Measurements from ENCODE around the gene TRMO.

The TRMO gene

GRCh38 chr9:97860451-97861147 lies 61.7 kb downstream of the TRMO start:
- no peak for DNase-seq (ENCODE audit: low spot score)
- H3K27me3 ChIP-seq (ENCODE audit: insufficient read depth, poor library complexity, severe bottlenecking) = no peaks in the 10 kb centered on the region

GRCh38 chr9:97859346-97859745 lies 63.0 kb downstream of the TRMO start:
- H3K27ac ChIP-seq (ENCODE audit: poor library complexity, severe bottlenecking) = no peak overlapping the region
- DNase-seq (ENCODE audit: low spot score) = no peak
- no peak for ATAC-seq (ENCODE audit: low read depth)
- no peak overlapping the region for H3K4me3 ChIP-seq (ENCODE audit: severe bottlenecking)
- H3K36me3 ChIP-seq (ENCODE audit: low read depth) = no peaks in the 10 kb centered on the region
- no peaks in the 10 kb centered on the region for H3K4me1 ChIP-seq (ENCODE audit: insufficient read depth, poor library complexity, severe bottlenecking)
- TF ChIP-seq CTCF (IDR thresholded peaks at IDR 0.05; ENCODE audit: poor library complexity, severe bottlenecking) = no peak
- no peaks in the 10 kb centered on the region for H3K27me3 ChIP-seq (ENCODE audit: insufficient read depth, poor library complexity, severe bottlenecking)
- H3K9me3 ChIP-seq (ENCODE audit: severe bottlenecking) = no peaks in the 10 kb centered on the region

More at GRCh38 chr9:97860451-97861147, 61.7 kb downstream of the TRMO start:
- no peak for ATAC-seq (ENCODE audit: low read depth)
- Histone ChIP-seq H3K27ac (ENCODE audit: poor library complexity, severe bottlenecking) (no peak overlapping the region), H3K9me3 (ENCODE audit: severe bottlenecking) (no peaks in the 10 kb centered on the region), H3K4me1 (ENCODE audit: insufficient read depth, poor library complexity, severe bottlenecking) (no peaks in the 10 kb centered on the region), H3K36me3 (ENCODE audit: low read depth) (no peaks in the 10 kb centered on the region), H3K4me3 (ENCODE audit: severe bottlenecking) (no peak overlapping the region)
- TF ChIP-seq CTCF (IDR thresholded peaks at IDR 0.05; ENCODE audit: poor library complexity, severe bottlenecking) = no peak

GRCh38 chr9:97858826-97859225 lies 63.5 kb downstream of the TRMO start:
- no peak for TF ChIP-seq CTCF (IDR thresholded peaks at IDR 0.05; ENCODE audit: poor library complexity, severe bottlenecking)
- ATAC-seq (ENCODE audit: low read depth) = no peak
- Histone ChIP-seq H3K4me1 (ENCODE audit: insufficient read depth, poor library complexity, severe bottlenecking) (no peaks in the 10 kb centered on the region), H3K9me3 (ENCODE audit: severe bottlenecking) (no peaks in the 10 kb centered on the region), H3K36me3 (ENCODE audit: low read depth) (no peaks in the 10 kb centered on the region), H3K27ac (ENCODE audit: poor library complexity, severe bottlenecking) (no peak overlapping the region), H3K4me3 (ENCODE audit: severe bottlenecking) (no peak overlapping the region), H3K27me3 (ENCODE audit: insufficient read depth, poor library complexity, severe bottlenecking) (no peaks in the 10 kb centered on the region)
- DNase-seq (ENCODE audit: low spot score) = no peak

GRCh38 chr9:97858393-97858713 lies 63.9 kb downstream of the TRMO start:
- H3K27me3 ChIP-seq (ENCODE audit: insufficient read depth, poor library complexity, severe bottlenecking) = no peaks in the 10 kb centered on the region
- no peak overlapping the region for H3K4me3 ChIP-seq (ENCODE audit: severe bottlenecking)
- TF ChIP-seq CTCF (IDR thresholded peaks at IDR 0.05; ENCODE audit: poor library complexity, severe bottlenecking) = no peak

GRCh38 chr9:97857606-97858392 lies 64.5 kb downstream of the TRMO start:
- TF ChIP-seq CTCF (IDR thresholded peaks at IDR 0.05; ENCODE audit: poor library complexity, severe bottlenecking) = no peak
- DNase-seq (ENCODE audit: low spot score) (no peak), ATAC-seq (ENCODE audit: low read depth) (no peak)
- H3K4me3 ChIP-seq (ENCODE audit: severe bottlenecking) = no peak overlapping the region
- H3K27ac ChIP-seq (ENCODE audit: poor library complexity, severe bottlenecking) = no peak overlapping the region
- no peaks in the 10 kb centered on the region for H3K27me3 ChIP-seq (ENCODE audit: insufficient read depth, poor library complexity, severe bottlenecking)
- no peaks in the 10 kb centered on the region for H3K36me3 ChIP-seq (ENCODE audit: low read depth)
- H3K4me1 ChIP-seq (ENCODE audit: insufficient read depth, poor library complexity, severe bottlenecking) = no peaks in the 10 kb centered on the region
- no peaks in the 10 kb centered on the region for H3K9me3 ChIP-seq (ENCODE audit: severe bottlenecking)

More at GRCh38 chr9:97858393-97858713, 63.9 kb downstream of the TRMO start:
- Histone ChIP-seq H3K4me1 (ENCODE audit: insufficient read depth, poor library complexity, severe bottlenecking) (no peaks in the 10 kb centered on the region), H3K27ac (ENCODE audit: poor library complexity, severe bottlenecking) (no peak overlapping the region), H3K36me3 (ENCODE audit: low read depth) (no peaks in the 10 kb centered on the region), H3K9me3 (ENCODE audit: severe bottlenecking) (no peaks in the 10 kb centered on the region)
- DNase-seq (ENCODE audit: low spot score) (no peak), ATAC-seq (ENCODE audit: low read depth) (no peak)
